HepG2 (cell line): ENCODE data around the gene SMIM41. TPM values are rescaled to one million over a fixed set of nuclear protein-coding genes. Genes with fewer than 3 reads are reported as not detected.
"Not testable (repeated sequence)": the region's sequence is repeated elsewhere in the genome, so short reads cannot be mapped to it uniquely, and the experiment has no call there.

Experiments used
- ATAC-seq: fragments of 200-7000 bp; cut with Tn5 transposase; 3 replicates; pipeline ENCODE4 v1.9.1; 2020; ENCODE audit warnings: mild to moderate bottlenecking, moderate library complexity
- BruUV-seq: library from RNA; stranded (reverse); fragments of 400-500 nt; replicated peaks from 2 replicates; lab custom pipeline; 2021; lab: Mats Ljungman, UMichigan
- CTCF ChIA-PET: fragments of 300-600 bp; formaldehyde crosslinking; extraction: SDS; loops from one replicate; lab custom pipeline; 2021; ENCODE audit warnings: low total read pairs, inconsistent platforms, low intra/inter-chr PET ratio; lab: Yijun Ruan, JAX
- POLR2A ChIA-PET: fragments of 350-600 bp; sonication (Branson Sonifier 250); formaldehyde crosslinking; loops from one replicate; lab custom pipeline; 2020; ENCODE audit warnings: antibody characterized with exemption, inconsistent platforms; lab: Yijun Ruan, JAX
- DNase-seq: peaks from one replicate; pipeline ENCODE4 v3.0.0-alpha.2; 2015; ENCODE audit warnings: low spot score
- FAIRE-seq: peaks from 3 replicates; lab custom pipeline; 2011; peaks lifted over from hg19 to GRCh38; lab: Jason Lieb, UNC
- H2AFZ ChIP-seq: one replicate; pipeline ENCODE4 v1.6.1; 2011; ENCODE audit warnings: low read length, inconsistent platforms
- H3K27ac ChIP-seq: fragments of 300-600 bp; 3 replicates; pipeline ENCODE4 v1.8.0; 2011; ENCODE audit warnings: mixed run types, mild to moderate bottlenecking, mixed read lengths, low read length, inconsistent platforms; ENCODE audit not compliant: insufficient read depth; ENCODE audit errors: extremely low read length
- H3K27me3 ChIP-seq, 2 experiments: fragments of 200-600 bp in 1 of 2; 2 replicates in 1 of 2; 3 replicates in 1 of 2; pipeline versions ENCODE4 v1.6.0 to v1.8.0; 2011; ENCODE audit warnings: low read length in 2 of 2, mild to moderate bottlenecking in 2 of 2, moderate library complexity in 2 of 2, inconsistent platforms in 1 of 2; ENCODE audit not compliant: insufficient read depth in 2 of 2, control insufficient read depth in 1 of 2
- H3K36me3 ChIP-seq, 2 experiments: fragments of 200-600 bp in 1 of 2; replicated peaks in 1 of 2; 2 replicates in 1 of 2; 3 replicates in 1 of 2; pipeline versions ENCODE4 v1.5.1 to v1.8.0; 2011; ENCODE audit warnings: low read length in 2 of 2, inconsistent platforms in 1 of 2; ENCODE audit not compliant: insufficient read depth in 2 of 2, control insufficient read depth in 1 of 2
- H3K4me1 ChIP-seq: 2 replicates; pipeline ENCODE4 v1.5.1; 2012; ENCODE audit warnings: low read length, inconsistent platforms; ENCODE audit not compliant: insufficient read depth
- H3K4me2 ChIP-seq: 2 replicates; pipeline ENCODE4 v1.6.0; 2011; ENCODE audit warnings: low read depth, low read length, inconsistent platforms
- H3K4me3 ChIP-seq, 3 experiments: fragments of 200-600 bp in 1 of 3; sonication (generic), shearing (Covaris generic) in 1 of 3; replicated peaks in 1 of 3; 2 replicates each; pipeline ENCODE4 v1.5.1; 2011 to 2016; ENCODE audit warnings: low read length in 3 of 3, inconsistent platforms in 2 of 3, low read depth in 2 of 3, mild to moderate bottlenecking in 2 of 3, control low read depth in 1 of 3, mixed read lengths in 1 of 3; ENCODE audit not compliant: insufficient read depth in 1 of 3
- H3K79me2 ChIP-seq: one replicate; pipeline ENCODE4 v1.6.1; 2011; ENCODE audit warnings: low read length, inconsistent platforms; ENCODE audit not compliant: insufficient read depth
- H3K9ac ChIP-seq: 2 replicates; pipeline ENCODE4 v1.6.0; 2011; ENCODE audit warnings: mild to moderate bottlenecking, low read depth, low read length, inconsistent platforms; ENCODE audit not compliant: insufficient read depth
- H3K9me3 ChIP-seq: 2 replicates; pipeline ENCODE4 v1.5.1; 2012; ENCODE audit warnings: mild to moderate bottlenecking, low read length
- H4K20me1 ChIP-seq: 2 replicates; pipeline ENCODE4 v1.6.0; 2011; ENCODE audit warnings: inconsistent platforms, mild to moderate bottlenecking, low read length, moderate library complexity; ENCODE audit not compliant: insufficient read depth
- PRPF4 ChIP-seq: fragments of 200-400 bp; formaldehyde crosslinking; IDR thresholded peaks from 2 replicates; pipeline ENCODE4 v1.6.1; 2016; ENCODE audit warnings: low read length, low read depth; ENCODE audit not compliant: poor library complexity, severe bottlenecking
- ZBTB38 ChIP-seq: sonication (generic); formaldehyde crosslinking; IDR thresholded peaks from 2 replicates; pipeline ENCODE4 v1.5.1; 2020; ENCODE audit warnings: mild to moderate bottlenecking, missing genetic modification reagents
- ZNF652 ChIP-seq: IDR thresholded peaks from 2 replicates; pipeline ENCODE4 v1.6.1; 2016; ENCODE audit warnings: low read depth, borderline replicate concordance
- WGBS: methylation state at CpG from one replicate; pipeline ENCODE4 v1.1.6; 2017; ENCODE audit warnings: low lambda C conversion rate; 5-methylcytosine and 5-hydroxymethylcytosine counted together
- in situ Hi-C: cut with HindIII; loops from 2 replicates; pipeline ENCODE4 v1.10.0; 2017; ENCODE audit warnings: low pct_unique_long_range_greater_than_20kb; ENCODE audit not compliant: extremely low pct_ligation_motif_present
- intact Hi-C: fragments of 100-400 bp; cut with micrococcal nuclease; formaldehyde crosslinking; loops from one replicate; pipeline ENCODE4 v1.10.0; 2022; ENCODE audit not compliant: unreplicated experiment
- polyA plus RNA-seq, 8 experiments: library from polyadenylated mRNA; depleted of rRNA in 3 of 8; stranded (reverse) in 7 of 8; unstranded in 1 of 8; fragments of >200 nt; fragmentation: Illumina TruSeq in 4 of 8; extraction: Trizol in 4 of 8; gene quantifications; 2 replicates each; pipeline versions ENCODE4 v1.2.1 to v1.2.3, GENCODE V29; 2011 to 2016; ENCODE audit warnings: low read depth in 4 of 8, missing spikeins in 1 of 8, mixed read lengths in 1 of 8; ENCODE audit not compliant: insufficient read depth in 1 of 8
- total RNA-seq, 5 experiments: library from RNA; depleted of rRNA; stranded (reverse); fragments of >200 nt; fragmentation: Illumina TruSeq; extraction: Trizol; gene quantifications; 2 replicates each; pipeline ENCODE4 v1.2.3, GENCODE V29; 2016; ENCODE audit warnings: low read depth in 1 of 5
- TF ChIP-seq, protein P1 (sequence below): sonication (generic); formaldehyde crosslinking; IDR thresholded peaks from 2 replicates; pipeline ENCODE4 v1.8.0; 2023; ENCODE audit warnings: mild to moderate bottlenecking, missing genetic modification reagents
- TF ChIP-seq, protein P2 (sequence below): sonication (generic); formaldehyde crosslinking; IDR thresholded peaks from 2 replicates; pipeline ENCODE4 v1.5.1; 2020; ENCODE audit warnings: mild to moderate bottlenecking, missing genetic modification reagents, moderate library complexity

Gene SMIM41
- total and polyA plus RNA-seq, 2 of the 13 experiments (the other 11 are each of a cell fraction or from before 2014, with no cell fraction given), result not detected

DNA sequence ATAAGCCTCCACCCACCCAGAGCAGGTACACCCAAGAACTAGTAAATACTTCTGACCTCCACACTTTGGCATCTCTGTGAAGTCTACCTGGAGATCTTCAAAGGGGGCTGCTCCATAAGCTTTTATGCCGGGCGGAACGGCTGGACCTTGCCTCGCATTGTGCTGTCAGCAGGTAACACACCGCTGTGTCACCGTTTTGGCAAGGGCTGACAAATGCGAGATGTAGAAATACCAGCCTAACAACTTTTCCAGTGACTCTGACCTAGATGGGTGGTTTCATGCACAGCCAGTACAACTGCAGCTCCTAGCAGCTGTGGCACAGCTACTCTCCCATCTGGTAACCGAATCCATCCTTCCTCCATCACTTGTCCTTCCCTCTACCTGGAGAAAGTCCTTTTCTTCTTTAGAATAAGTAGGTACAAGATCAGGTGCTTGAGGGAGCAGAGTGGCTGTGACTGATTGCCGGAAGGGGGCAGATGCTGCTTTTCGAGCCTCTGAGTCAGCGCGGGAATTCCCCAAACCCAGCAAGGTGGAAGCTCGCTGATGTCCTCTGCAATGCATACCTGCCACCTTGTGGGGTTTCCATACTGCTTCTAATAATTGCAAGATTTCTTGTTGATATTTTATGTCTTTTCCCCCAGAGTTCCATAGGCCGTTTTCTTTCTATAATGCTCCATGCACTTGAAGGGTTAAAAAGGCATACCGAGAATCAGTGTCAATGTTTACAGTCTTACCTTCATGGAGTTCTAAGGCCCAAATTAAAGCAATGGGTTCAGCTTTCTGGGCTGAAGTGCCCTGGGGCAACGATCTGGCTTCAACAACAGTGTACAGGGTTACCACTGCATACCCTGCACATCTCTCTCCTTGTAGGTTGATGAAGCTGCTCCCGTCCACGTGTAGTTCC lies 37.0 kb downstream of the SMIM41 start:
- H3K9ac ChIP-seq, POLR2A ChIA-PET, FAIRE-seq, in situ Hi-C loops, BruUV-seq, H3K4me3 ChIP-seq, H3K27ac ChIP-seq, H3K27me3 ChIP-seq, H2AFZ ChIP-seq, H3K9me3 ChIP-seq, DNase-seq, H3K79me2 ChIP-seq, H4K20me1 ChIP-seq, H3K36me3 ChIP-seq, CTCF ChIA-PET, ATAC-seq: not testable (repeated sequence)
- intact Hi-C loops, result loop anchor here (5.0 kb wide), 1 partner anchor 34 kb away; no protein-coding TSS in a partner anchor
- TF ChIP-seq ZNF652, result peak; percentile 58
- Histone ChIP-seq H3K4me2 (peak overlapping the region; percentile 87), H3K4me1 (peaks cover 49% of the 10 kb centered on the region)
- 73% methylated on average over 14 of the region's 18 CpGs for WGBS

DNA sequence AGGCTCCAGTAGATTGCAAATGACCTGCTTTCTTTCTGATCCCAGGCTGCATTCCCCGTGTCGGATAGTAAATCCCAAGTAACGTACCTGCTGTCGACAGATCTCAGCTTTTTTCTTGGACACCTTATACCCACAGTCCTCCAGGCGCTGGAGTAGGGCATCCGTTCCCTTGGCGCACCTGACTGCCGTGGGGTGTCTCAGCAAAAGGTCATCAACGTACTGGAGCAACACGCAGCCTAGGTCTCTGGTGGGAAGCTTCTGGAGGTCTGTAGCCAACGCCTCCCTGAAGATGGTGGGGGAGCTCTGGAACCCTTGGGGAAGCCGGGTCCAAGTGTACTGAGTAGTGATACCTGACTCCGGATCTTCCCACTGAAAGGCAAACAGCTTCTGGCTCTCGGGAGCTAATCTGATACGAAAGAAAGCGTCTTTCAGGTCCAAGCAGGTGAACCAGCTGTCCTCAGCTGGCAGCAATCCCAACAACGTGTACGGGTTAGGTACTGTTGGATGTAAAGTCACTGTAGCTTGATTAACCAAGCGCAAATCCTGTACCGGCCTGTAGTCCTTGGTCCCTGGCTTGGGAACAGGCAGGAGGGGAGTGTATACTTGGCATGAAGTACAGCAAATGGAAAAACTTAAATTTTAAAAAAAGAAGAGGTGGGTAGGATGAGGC lies 38.4 kb downstream of the SMIM41 start:
- Histone ChIP-seq H3K4me3 (peak overlapping the region in 2 of 3 experiments; percentile 27 to 72; a peak in 3 of 6 replicates), H3K4me2 (peak overlapping the region; percentile 87), H3K27ac (peak overlapping the region; percentile 79), H3K4me1 (peaks cover 64% of the 10 kb centered on the region)
- in situ Hi-C loops, ATAC-seq, H3K9me3 ChIP-seq, H3K27me3 ChIP-seq, BruUV-seq, H3K79me2 ChIP-seq, DNase-seq, H3K9ac ChIP-seq, POLR2A ChIA-PET, H3K36me3 ChIP-seq, FAIRE-seq, H4K20me1 ChIP-seq, H2AFZ ChIP-seq: not testable (repeated sequence)
- intact Hi-C loops, result loop anchor here (5.0 kb wide), 1 partner anchor 36 kb away; no protein-coding TSS in a partner anchor
- whole genome bisulfite sequencing, result 81% methylated on average over 17 of the region's 20 CpGs
- CTCF ChIA-PET, result interaction anchor here (5.2 kb wide), 1 partner anchor 92 kb away, joined by 41 read pairs; no protein-coding TSS in a partner anchor
- TF ChIP-seq, protein P1, sequence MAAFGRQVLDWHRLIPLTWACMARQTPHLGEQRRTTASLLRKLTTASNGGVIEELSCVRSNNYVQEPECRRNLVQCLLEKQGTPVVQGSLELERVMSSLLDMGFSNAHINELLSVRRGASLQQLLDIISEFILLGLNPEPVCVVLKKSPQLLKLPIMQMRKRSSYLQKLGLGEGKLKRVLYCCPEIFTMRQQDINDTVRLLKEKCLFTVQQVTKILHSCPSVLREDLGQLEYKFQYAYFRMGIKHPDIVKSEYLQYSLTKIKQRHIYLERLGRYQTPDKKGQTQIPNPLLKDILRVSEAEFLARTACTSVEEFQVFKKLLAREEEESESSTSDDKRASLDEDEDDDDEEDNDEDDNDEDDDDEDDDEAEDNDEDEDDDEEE (CRISPR knock-in tag), result 0 out of 2 replicates have a peak, but pooled peaks have one; percentile 52
- TF ChIP-seq PRPF4 (peak; percentile 45), ZBTB38 (CRISPR knock-in tag) (peak; percentile 99)
- TF ChIP-seq, protein P2, sequence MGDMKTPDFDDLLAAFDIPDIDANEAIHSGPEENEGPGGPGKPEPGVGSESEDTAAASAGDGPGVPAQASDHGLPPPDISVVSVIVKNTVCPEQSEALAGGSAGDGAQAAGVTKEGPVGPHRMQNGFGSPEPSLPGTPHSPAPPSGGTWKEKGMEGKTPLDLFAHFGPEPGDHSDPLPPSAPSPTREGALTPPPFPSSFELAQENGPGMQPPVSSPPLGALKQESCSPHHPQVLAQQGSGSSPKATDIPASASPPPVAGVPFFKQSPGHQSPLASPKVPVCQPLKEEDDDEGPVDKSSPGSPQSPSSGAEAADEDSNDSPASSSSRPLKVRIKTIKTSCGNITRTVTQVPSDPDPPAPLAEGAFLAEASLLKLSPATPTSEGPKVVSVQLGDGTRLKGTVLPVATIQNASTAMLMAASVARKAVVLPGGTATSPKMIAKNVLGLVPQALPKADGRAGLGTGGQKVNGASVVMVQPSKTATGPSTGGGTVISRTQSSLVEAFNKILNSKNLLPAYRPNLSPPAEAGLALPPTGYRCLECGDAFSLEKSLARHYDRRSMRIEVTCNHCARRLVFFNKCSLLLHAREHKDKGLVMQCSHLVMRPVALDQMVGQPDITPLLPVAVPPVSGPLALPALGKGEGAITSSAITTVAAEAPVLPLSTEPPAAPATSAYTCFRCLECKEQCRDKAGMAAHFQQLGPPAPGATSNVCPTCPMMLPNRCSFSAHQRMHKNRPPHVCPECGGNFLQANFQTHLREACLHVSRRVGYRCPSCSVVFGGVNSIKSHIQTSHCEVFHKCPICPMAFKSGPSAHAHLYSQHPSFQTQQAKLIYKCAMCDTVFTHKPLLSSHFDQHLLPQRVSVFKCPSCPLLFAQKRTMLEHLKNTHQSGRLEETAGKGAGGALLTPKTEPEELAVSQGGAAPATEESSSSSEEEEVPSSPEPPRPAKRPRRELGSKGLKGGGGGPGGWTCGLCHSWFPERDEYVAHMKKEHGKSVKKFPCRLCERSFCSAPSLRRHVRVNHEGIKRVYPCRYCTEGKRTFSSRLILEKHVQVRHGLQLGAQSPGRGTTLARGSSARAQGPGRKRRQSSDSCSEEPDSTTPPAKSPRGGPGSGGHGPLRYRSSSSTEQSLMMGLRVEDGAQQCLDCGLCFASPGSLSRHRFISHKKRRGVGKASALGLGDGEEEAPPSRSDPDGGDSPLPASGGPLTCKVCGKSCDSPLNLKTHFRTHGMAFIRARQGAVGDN (CRISPR knock-in tag), result peak; percentile 42; the same call in 1 of the 2 replicates
